Islet of Langerhans (tissue), 1 donor: Measurements from ENCODE around the gene FPR3.
"Not testable (repeated sequence)": the region's sequence is repeated elsewhere in the genome, so short reads cannot be mapped to it uniquely, and the experiment has no call there.

Source experiments
- FAIRE-seq: peaks from one replicate; lab custom pipeline; 2011; peaks lifted over from hg19 to GRCh38; lab: Jason Lieb, UNC

FPR3 gene

DNA sequence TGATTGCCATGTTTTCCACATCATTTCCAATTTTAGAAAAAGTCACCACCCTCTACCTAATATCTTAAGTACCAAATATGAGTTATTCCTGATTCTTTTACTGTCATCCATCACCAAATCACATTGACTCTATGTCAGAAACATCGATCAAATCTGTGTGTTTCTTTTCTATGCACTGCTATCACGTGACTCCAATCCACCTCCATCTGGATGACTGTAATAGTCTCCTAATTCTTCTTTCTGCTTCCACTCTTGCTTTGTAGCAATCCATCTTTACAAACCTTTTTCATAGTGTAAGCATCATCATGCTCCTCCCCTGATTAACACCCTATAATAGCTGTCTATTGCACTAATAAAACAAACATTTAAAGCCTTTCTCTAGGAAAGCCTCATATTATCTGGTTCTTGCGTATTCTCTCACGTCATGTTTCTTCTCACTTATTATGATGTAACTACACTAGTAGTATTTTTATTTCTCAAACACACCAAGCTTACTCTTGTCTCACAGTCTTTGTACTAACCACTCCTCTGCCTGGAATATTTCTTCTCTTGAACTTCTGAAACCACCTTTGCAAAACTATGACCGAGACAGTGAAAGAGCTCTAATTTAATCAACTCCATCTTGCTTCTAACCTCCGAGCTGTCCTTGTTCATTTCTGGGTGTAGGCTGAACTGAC lies 10.7 kb upstream of the FPR3 start:
- no peak for FAIRE-seq

DNA sequence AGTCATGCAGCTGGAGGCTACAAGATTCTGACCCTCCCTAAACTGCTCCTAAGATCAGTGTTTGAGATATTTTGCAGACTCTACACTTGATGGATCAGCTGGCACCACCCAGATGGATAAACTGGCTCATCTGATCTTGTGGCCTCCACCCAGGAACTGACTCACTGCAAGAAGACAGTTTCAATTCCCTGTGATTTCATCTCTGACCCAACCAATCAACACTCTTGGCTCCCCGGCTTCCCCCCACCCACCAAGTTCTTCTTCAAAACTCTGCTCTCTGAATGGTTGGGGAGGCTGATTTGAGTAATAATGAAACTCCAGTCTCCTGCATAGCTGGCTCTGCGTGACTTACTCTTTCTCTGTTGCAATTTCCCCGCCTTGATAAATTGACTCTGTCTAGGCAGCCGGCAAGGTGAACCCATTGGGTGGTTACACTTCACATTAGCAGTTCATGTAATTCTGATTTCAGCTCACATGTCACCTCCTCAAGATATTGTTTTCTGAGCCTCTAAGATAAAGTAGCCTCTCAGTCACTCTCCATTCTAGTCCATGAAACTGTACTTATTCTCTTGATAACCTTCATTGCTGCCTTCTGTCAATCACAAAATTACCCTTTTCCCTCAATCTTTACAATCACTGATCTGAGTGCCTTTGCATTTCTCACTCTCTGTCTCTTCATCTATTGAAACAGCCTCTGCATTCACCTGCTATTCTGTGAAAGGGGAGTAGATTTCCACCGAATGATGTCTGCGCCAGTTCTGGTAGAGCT lies 9.9 kb upstream of the FPR3 start:
- FAIRE-seq: no peak

DNA sequence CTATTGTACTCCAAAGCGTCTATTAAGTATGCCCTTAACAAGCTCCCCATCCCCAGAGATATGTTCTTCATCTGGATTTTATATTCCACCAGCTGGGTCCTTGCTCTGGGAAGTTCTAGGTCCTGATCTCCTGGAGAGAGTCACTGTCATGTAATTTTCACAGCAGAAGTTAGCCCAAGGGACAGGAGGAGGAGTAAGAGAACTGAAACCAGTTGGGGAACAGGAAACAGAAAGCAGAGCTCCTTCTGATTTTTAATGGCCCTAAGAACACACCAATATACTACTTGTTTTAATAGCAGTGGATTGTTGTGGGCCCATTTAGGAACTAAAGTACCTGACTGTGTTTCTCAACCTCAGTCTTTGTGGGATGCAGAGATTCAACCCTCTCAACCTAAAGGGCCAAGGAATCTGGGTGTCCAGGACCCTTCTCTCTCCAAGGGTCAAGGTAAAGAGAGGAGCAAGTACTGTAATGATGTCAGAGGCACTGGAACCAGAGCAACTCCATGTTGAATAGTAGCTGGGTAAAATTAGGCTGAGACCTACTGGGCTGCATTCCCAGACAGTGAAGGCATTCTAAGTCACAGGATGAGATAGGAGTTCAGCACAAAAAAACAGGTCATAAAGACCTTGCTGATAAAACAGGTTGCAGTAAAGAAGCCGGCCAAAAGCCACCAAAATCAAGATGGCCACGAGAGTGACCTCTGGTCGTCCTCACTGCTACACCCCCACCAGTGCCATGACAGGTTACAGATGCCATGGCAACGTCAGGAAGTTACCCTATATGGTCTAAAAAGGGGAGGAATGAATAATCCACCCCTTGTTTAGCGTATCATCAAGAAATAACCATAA lies 8.1 kb upstream of the FPR3 start:
- no peak for FAIRE-seq

DNA sequence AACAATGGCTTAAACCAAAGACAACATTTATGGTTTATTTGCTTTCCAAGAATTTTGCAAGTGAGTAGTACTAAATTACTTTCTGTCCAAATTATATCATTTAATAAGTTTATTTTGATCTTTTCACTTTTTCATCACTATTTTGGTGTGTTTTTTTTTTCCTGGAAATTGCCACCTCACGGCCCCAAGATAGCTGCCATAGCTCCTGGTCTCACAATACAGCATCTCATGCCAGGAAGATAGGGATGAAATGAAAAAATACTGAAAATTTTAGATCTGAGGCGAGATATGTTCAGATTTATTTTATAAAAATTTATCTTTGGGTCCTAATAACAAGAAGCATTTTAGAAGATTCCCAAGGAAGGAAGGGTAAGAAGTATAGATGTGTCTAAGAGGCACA lies 6.9 kb upstream of the FPR3 start:
- no peak for FAIRE-seq

DNA sequence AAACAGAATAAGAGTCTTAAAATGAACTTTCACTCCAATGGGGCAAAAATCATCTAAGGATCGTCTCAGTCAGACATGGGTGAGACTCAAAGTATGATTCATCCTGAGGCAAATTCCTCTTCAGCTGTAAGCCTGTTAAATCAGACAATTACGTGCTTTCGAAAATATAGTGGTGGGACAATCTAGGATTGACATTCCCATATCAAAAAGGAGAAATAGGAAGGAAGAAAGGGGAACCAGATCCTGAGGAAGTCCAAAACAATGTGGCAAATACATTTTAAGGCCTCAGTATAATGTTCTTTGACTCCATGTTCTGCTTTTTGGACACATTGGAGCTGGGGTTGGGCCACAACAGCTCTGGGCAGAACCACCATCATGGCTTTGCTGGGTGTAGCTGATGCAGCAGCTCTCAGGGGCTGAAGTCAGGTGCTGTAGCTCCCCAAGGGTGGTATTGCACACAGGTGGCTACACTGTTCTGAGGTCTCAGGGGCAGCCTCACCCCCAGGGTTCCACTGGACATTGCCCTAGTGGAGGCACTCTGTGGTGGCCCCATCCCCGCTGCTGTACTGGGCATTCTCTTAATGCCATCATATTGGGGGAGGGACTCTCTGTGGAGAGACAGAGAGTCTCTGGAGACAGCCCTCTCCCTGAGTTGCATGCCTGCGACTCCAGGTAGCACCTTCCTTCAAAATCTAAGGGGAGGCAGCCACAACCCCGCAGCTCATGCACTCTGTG lies 5.7 kb upstream of the FPR3 start:
- FAIRE-seq: no peak

DNA sequence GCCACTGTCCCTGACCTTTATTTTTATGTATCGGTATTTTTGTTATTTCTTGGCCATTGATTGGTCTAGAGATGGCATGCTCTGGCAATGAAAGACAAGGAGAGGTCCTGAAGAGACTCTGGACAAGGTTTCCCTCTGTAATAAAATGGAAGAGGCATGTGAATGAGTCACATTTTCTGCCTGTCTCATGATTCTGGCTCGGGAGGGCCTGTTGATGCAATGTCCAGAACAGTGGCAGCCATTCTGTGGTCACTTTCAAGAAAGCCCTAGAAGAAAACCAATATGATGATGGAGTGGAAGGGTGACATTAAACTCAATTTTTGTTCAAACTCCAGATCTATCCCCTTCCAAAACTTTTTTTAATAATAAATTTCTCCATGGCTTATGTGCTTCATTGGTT lies 2.0 kb upstream of the FPR3 start:
- no peak for FAIRE-seq

DNA sequence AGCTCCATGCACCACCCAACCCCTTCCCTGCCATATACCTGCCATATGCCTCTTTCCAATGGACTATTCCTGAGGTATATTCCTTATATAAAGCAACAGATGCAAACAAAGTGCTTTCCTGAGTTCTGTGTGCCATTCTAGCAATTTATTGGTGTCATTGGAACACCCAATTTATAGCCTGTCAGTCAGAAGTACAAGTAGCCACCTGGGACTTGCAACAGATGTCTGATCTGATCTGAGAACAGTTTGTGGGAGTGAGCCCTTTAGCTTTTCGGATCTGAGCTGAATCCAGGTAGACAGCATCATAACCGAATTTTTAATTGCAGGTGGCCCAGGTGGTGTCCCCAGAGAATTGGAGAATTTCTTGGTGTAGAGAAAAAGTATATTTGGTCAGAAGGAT lies 963 bp upstream of the FPR3 start:
- FAIRE-seq: no peak

DNA sequence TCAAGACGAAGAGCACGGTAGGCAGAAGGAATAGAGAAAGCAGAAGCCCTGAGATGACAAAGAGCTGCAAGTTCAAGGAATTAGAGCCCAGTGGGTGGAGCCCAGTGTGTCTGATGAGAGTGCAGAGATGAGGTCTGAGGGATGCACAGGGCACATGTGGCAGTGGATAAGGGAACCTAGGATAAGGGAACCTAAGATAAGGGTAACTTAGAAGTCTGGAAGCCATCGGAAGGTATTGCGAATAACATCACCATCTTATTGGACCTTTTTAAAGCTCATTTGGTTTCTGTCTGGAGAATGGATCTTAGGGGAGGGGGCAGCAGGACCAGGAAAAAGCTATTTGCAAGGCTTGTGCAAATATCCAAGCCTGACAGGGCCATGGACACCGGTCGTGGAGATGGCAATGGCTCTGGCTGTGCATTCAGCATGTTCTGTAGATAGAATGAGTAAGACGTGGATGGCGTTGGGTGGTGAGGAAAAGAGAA lies 1.3 kb downstream of the FPR3 start:
- no peak for FAIRE-seq

DNA sequence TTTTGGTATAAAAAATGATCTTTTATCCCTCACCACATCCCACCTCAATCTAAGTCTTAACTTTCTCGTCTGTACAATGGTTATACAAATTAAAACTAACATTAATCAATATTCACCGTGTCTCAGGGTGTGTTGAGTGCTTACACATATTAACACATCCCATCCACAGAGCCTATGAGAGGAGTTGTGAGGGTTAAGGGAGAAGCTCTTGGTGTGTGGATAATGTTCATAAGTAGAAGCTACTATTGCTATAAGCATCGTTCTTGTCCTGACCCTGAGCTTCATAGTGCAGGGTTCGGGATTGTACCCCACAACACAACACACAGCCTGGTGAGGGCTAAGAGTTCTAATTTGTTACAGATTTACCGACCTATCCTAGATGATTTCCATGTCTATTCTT lies 2.5 kb downstream of the FPR3 start:
- no peak for FAIRE-seq

DNA sequence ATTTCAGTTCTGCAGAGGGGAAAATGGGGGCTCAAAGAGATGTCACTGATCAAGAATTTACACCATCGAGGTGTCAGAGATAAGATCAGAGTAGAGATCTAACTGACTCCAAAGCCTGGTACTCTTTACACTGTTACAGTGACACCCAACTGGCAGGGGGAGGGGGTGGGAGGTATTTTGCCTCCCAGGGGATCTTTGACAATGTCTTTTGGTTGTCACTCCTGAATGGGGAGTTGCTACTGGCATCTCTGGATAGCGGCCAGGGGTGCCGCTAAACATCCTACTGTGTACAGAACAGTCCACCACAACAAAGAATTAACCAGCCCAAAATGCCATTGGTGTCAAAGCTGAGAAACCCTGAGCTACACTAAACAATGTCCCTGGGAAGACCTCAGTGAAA lies 3.1 kb downstream of the FPR3 start:
- no peak for FAIRE-seq

DNA sequence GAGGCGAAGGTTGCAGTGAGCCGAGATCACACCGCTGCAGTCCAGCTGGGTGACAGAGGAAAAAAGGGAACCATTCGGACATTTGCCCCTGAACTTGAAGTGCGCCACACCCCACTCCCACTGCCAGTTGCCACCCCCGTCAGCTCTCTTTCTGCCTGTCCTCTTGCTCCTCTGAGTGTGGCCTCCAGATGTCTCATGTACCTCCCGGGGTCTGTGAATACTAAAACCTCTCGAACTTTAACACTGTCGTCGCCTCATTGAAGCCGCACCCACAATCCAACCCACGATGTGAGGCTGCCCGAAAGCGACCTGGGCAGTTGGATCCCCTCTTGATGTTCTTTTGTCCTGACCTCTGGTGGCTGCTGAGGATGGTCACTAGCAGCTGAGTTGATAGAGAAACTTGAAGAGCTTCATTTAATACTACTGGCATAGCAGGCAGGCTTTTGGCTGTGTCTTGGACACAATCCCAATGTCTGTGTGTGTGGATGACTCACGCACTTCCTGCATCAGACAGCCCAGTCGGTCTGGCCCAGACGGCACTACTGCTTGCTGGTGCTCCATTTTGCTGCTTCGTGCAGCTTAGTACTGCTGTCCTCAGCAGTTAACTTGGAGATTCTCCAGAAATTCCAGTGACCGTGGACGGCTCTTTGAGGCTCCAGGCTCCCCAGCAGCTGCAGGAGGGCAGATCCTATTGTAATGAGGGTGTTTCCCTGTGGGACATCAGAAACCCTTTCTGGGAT lies 4.2 kb downstream of the FPR3 start:
- no peak for FAIRE-seq

DNA sequence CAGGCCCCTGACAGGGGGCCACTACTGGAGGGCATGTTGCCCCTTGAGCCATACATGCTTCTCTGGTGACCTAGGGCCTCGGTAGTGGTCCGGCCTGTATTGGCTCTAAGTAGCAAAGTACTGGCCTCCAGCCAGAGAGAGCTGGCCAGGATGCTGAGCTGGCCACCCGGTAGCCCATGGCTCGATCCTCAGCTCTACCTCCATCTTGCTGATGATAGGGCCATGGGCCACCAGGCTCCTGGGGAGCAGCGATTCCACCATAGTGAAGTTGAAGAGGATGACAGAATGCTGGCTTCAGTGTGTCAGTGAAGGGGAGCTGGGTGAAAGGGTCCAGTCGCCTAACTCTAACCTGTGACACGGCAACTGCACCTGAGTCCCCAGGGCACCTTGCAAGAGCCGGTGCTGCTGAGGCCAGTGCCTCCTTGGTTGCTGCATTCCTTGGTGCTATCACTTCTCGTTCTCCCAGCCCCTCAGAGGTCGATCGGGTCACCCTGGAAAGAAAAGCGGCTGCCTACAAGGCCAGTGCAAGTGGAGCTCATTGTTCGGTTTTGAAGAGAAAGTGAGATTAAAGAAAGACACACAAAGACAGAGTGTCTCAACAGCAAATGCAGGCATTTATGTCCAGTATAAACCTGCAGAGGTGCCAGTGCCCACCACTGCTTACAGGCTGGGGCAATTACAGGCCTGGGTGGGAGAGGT lies 5.0 kb downstream of the FPR3 start:
- no peak for FAIRE-seq

DNA sequence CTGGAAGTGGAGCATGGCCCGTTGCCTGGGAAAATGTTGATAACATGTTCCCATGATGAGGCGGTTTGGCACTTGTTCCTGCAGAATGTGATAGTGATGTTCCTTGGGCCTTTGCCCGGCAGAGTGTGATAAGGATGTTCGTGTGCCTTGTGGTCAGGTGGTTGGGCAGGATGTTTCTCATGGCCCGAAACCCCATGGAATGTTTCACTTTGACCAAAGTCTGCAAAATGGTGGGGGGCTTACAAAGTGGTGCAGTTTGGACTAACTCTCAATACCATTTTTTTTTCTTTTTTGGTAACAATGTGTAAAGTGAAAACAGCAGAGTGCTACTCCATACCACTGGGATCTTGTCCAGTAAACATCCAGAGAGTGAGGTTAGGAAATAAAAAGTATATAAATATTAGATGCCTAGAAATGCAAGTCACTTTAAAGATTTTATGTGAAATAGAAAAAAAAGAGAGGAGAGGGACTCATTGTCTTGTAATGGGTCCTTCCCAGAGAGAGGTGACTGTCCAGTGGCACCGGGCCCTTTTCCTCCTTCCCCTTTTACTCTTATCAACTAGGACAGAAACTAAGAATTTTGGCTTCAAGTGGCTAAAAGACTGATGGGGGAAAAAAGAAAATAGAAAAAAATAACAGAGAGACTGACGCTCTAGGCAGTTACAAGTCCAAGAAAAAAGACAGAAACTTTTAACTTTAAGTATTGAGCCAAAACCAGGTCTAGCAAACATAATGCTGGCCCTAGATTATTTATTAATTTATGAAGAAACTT lies 5.7 kb downstream of the FPR3 start:
- FAIRE-seq: no peak

DNA sequence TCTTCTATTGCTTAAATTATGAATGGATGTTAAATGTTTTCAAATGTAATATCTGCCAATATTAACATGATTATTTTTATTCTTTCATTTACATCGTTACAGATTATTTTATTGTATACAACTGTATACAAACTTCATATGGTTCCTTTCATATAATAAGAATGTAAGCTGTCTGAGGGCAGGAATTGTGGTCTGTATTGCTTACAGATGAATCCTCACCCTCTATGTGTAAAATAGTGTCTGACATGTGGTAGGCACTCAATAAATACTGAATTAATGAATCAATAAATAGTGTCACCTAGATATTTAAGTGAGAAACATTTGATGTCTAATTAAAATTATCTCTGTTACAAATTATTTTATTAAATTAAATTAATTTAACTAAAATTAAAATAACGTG lies 7.8 kb downstream of the FPR3 start:
- no peak for FAIRE-seq

DNA sequence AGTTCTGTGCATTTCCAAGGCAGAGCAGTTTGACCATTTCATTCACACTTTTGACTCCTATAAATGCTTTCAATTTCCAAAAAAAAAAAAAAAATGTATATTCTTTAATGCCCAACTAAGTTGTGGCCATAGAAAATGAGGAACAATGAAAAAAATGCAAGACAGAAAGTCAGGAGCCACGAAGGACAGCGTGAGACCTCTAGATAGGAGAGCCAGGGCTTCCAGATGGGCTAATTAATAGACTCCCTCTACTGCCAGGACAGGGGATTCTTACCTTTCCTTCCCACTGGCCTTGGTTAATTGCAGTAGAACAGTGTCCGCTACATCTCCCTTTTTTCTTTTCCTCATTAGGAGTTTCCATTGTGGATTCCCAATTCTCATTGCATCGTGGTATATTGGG lies 8.6 kb downstream of the FPR3 start:
- no peak for FAIRE-seq

DNA sequence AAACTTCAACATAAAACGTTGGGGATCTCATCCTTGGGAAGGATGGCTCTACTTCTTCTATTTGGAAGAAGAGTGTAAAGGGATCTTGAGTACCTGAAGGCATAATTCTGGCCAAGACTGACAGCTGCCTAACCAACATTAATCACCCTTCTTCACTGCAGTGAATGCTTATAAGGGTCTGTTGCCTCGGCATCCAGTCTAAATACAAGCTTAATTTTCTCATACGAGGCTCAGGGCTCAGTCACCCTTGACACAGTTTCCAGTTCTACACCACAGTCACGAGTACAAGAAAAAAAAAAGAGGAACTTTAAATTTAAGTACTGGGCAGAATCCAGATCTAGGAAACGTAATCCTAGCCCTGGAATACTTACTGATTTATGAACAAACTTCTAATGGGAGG lies 9.0 kb downstream of the FPR3 start:
- FAIRE-seq: no peak

DNA sequence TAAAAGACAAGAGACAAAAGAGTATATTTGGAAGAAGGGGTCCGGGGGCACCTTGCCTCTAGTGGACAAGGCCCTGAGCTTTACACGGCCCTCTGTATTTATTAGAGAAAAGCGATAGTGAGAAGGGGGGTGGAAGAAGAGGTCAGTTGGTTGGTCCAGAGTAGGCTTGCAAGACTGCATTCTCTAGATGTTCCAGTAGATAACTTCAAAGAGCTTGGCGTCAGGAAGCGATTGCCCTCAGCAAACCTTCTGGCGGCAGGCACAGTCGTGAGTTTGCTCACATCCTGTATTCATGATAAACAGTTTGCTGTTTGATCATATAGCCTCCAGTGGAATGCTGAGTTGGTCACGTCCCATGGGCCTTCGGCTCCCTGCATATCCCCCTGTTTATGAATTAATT lies 9.8 kb downstream of the FPR3 start:
- FAIRE-seq: not testable (repeated sequence)

DNA sequence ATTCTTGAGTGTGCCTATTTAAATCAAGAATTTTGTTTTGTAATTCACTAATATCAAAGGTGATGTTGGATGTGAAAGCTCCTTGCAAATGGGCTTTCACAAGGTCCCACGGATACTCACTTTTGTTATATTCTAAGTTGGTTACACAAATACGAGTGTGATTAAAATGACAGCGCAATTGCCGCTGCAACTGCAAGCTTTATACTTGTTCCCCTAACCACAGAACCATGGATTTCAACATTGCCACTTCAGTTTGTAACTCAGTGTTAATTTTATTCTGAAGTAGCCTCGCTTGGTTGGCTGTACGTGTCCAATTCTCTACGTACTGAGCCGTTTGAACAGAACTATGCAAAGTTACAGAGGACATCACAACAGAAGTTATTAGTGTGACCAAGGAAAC lies 10.4 kb downstream of the FPR3 start:
- not testable (repeated sequence) for FAIRE-seq

DNA sequence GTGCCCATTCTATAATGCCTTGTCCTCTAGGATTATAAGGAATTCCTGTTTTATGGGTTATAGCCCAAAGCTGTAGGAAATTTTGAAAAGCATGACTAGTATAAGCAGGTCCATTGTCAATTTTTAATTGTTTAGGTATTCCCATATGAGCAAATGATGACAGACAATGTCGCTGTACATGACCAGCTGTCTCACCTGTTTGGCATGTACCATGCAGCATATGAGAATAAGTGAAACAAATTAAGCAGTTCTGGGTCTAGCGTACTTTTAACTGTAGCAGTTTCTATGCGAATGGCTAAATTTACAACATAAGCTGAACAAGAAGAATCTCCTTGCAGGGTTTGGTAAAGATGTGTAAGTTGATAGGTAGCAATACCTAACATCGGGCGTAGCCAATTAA lies 11.6 kb downstream of the FPR3 start:
- not testable (repeated sequence) for FAIRE-seq

DNA sequence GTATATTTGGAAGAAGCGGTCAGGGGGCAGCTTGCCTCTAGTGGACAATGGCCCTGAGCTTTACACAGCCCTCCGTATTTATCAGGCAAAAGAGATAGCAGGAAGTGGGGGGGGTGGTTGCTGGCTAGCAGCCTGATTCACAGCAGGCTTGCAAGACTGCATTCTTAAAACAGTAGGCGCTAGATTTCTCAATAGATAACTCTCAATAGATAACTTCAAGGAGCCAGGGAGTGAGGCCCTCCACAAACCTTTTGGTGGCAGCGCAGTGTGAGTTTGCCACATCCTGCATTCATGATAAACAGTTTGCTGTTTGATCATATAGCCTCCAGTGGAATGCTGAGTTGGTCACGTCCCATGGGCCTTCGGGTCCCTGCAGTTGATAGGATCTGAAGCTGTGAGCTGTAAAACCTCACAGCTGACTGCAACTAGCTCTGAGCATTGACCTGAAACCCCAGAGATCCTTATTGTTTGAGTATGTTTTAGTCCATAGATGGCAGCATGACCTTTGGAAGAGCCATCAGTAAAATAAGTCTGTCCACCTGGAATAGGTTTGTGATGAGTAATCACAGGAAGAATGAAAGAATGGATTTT lies 12.2 kb downstream of the FPR3 start:
- no peak for FAIRE-seq
